ENCODE data around the gene PTGER3. TPM values are rescaled to one million over a fixed set of nuclear protein-coding genes. Genes with fewer than 3 reads are reported as not detected.

The PTGER3 gene
- total and polyA plus RNA-seq, 2 donors (not counting 1 experiment from before 2014, with no cell fraction given) = 0.89 to 1.5 TPM

- no peak overlapping the region for H3K27ac ChIP-seq (ENCODE audit: insufficient read depth, low read length)
- no peak overlapping the region for H2AFZ ChIP-seq (ENCODE audit: low read length)
- no peaks in the 10 kb centered on the region for H4K20me1 ChIP-seq (ENCODE audit: control insufficient read depth, extremely low read depth, insufficient read depth, low read length)
- H3K9me3 ChIP-seq (ENCODE audit: control insufficient read depth, insufficient read depth, low read depth, low read length) = no peaks in the 10 kb centered on the region
- H3K4me2 ChIP-seq (ENCODE audit: extremely low read depth, insufficient read depth, low read length) = no peak overlapping the region
- H3K79me2 ChIP-seq (ENCODE audit: control insufficient read depth, insufficient read depth, low read length) = peaks cover 26% of the 10 kb centered on the region
- H3K4me1 ChIP-seq (ENCODE audit: control insufficient read depth, extremely low read depth, insufficient read depth, low read length) = no peaks in the 10 kb centered on the region
- DNase-seq (ENCODE audit: low read depth in 2 of 2) = peak; percentile 6
- H3K27me3 ChIP-seq (ENCODE audit: control insufficient read depth, insufficient read depth, low read length) = no peaks in the 10 kb centered on the region
- no peak overlapping the region for H3K4me3 ChIP-seq (replicated peaks in 1 of 4; ENCODE audit: control extremely low read depth in 1 of 4, insufficient read depth in 1 of 4, low read depth in 3 of 4, low read length in 4 of 4)
- no peak overlapping the region for H3K9ac ChIP-seq (ENCODE audit: insufficient read depth, low read length)
- no peak for TF ChIP-seq EZH2 (IDR thresholded peaks at IDR 0.05; ENCODE audit: low read length, missing control alignments)
- TF ChIP-seq CTCF (conservative IDR thresholded peaks at IDR 0.05 in 1 of 2, IDR thresholded peaks at IDR 0.05 in 1 of 2; ENCODE audit: low read depth in 1 of 2, low read length in 2 of 2) = no peak
- no peaks in the 10 kb centered on the region for H3K36me3 ChIP-seq (ENCODE audit: control insufficient read depth, insufficient read depth, low read length)
Observed at GRCh38 chr1:71083271-71083670, 35.7 kb upstream of the PTGER3 start.

- no peaks in the 10 kb centered on the region for H3K4me1 ChIP-seq (ENCODE audit: control insufficient read depth, extremely low read depth, insufficient read depth, low read length)
- H3K4me3 ChIP-seq (replicated peaks in 1 of 4; ENCODE audit: control extremely low read depth in 1 of 4, insufficient read depth in 1 of 4, low read depth in 3 of 4, low read length in 4 of 4) = peak overlapping the region; percentile 75 to 99 (median 84)
- no peaks in the 10 kb centered on the region for H3K36me3 ChIP-seq (ENCODE audit: control insufficient read depth, insufficient read depth, low read length)
Observed at GRCh38 chr1:71081697-71082080, 34.1 kb upstream of the PTGER3 start.

More at GRCh38 chr1:71081697-71082080, 34.1 kb upstream of the PTGER3 start:
- Histone ChIP-seq H3K9me3 (ENCODE audit: control insufficient read depth, insufficient read depth, low read depth, low read length) (no peaks in the 10 kb centered on the region), H3K27me3 (ENCODE audit: control insufficient read depth, insufficient read depth, low read length) (no peaks in the 10 kb centered on the region), H4K20me1 (ENCODE audit: control insufficient read depth, extremely low read depth, insufficient read depth, low read length) (no peaks in the 10 kb centered on the region), H2AFZ (ENCODE audit: low read length) (peak overlapping the region; percentile 75), H3K4me2 (ENCODE audit: extremely low read depth, insufficient read depth, low read length) (peak overlapping the region; percentile 77), H3K79me2 (ENCODE audit: control insufficient read depth, insufficient read depth, low read length) (peaks cover 38% of the 10 kb centered on the region), H3K9ac (ENCODE audit: insufficient read depth, low read length) (no peak overlapping the region), H3K27ac (ENCODE audit: insufficient read depth, low read length) (peak overlapping the region; percentile 93)
- no peak for DNase-seq (ENCODE audit: low read depth in 2 of 2)
- no peak for TF ChIP-seq EZH2 (IDR thresholded peaks at IDR 0.05; ENCODE audit: low read length, missing control alignments)
- no peak for TF ChIP-seq CTCF (conservative IDR thresholded peaks at IDR 0.05 in 1 of 2, IDR thresholded peaks at IDR 0.05 in 1 of 2; ENCODE audit: low read depth in 1 of 2, low read length in 2 of 2)
